ENCODE results near the gene CACNA1C. TPM values are rescaled to one million over a fixed set of nuclear protein-coding genes. Genes with fewer than 3 reads are reported as not detected.

Gene CACNA1C
- total and polyA plus RNA-seq, 8 donors = 0.31 to 55.8 (median 7.2) TPM

DNA sequence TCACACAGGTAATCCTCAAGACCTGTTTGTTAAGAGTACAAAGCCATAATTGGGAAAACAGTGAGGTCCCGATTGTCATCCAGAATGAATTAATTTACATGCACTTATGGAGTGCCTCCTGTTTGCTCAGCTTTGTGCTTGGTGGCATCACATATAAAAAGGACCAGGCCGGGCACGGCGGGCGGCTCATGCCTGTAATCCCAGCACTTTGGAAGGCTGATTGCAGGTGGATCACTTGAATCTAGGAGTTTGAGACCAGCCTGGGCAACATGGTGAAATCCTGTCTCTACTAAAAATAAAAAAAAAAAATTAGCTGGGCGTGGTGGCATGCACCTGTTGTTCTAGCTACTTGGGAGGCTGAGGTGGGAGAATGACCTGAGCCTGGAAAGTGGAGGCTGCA lies 247.4 kb downstream of the CACNA1C start:
- TF ChIP-seq POLR2AphosphoS5 (IDR thresholded peaks at IDR 0.05) = no peak
- TF ChIP-seq POLR2A (IDR thresholded peaks at IDR 0.05) = no peak
- TF ChIP-seq, protein P1, sequence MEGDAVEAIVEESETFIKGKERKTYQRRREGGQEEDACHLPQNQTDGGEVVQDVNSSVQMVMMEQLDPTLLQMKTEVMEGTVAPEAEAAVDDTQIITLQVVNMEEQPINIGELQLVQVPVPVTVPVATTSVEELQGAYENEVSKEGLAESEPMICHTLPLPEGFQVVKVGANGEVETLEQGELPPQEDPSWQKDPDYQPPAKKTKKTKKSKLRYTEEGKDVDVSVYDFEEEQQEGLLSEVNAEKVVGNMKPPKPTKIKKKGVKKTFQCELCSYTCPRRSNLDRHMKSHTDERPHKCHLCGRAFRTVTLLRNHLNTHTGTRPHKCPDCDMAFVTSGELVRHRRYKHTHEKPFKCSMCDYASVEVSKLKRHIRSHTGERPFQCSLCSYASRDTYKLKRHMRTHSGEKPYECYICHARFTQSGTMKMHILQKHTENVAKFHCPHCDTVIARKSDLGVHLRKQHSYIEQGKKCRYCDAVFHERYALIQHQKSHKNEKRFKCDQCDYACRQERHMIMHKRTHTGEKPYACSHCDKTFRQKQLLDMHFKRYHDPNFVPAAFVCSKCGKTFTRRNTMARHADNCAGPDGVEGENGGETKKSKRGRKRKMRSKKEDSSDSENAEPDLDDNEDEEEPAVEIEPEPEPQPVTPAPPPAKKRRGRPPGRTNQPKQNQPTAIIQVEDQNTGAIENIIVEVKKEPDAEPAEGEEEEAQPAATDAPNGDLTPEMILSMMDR (IDR thresholded peaks at IDR 0.05) = no peak
- no peak for TF ChIP-seq EP300 (IDR thresholded peaks at IDR 0.05)
- intact Hi-C loops (cut with DNase I; ENCODE audit: low total_unique reads) = no loop called here
- H3K4me1 ChIP-seq = peaks cover 0 to 38% (median 24%) of the 10 kb centered on the region in 4 donors
- no peak overlapping the region for H3K4me3 ChIP-seq
- no peak for DNase-seq
- WGBS, 5 donors = 86 to 97% (median 95%) methylated on average over 6 of the region's 6 CpGs
- no peaks in the 10 kb centered on the region for H3K36me3 ChIP-seq
- H3K27ac ChIP-seq = peak overlapping the region in 1 of 5 donors; percentile 74
- H3K27me3 ChIP-seq = no peaks in the 10 kb centered on the region
- no peaks in the 10 kb centered on the region for H3K9me3 ChIP-seq

DNA sequence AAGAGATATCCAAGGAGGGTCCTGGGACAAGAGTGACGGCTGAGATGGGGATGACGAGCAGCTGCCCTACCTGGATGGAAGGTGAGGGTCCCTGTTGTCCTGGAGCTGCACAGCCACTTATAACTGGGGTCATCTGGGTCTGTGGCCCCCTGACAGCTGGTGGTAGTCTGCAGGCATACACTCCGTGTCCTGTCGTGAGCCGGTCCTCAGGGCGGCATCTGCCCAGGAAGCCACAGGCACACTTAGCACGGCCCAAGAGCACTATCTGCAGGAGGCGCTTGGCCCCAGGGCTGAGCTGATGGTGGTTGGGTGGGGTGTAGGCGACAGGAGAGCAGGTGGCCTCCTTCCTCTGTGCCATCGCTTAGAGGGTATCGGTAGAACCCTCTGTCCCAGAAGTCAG lies 248.1 kb downstream of the CACNA1C start:
- 85 to 91% (median 87%) methylated on average over 9 to 11 of the region's 11 CpGs for WGBS, 5 donors

DNA sequence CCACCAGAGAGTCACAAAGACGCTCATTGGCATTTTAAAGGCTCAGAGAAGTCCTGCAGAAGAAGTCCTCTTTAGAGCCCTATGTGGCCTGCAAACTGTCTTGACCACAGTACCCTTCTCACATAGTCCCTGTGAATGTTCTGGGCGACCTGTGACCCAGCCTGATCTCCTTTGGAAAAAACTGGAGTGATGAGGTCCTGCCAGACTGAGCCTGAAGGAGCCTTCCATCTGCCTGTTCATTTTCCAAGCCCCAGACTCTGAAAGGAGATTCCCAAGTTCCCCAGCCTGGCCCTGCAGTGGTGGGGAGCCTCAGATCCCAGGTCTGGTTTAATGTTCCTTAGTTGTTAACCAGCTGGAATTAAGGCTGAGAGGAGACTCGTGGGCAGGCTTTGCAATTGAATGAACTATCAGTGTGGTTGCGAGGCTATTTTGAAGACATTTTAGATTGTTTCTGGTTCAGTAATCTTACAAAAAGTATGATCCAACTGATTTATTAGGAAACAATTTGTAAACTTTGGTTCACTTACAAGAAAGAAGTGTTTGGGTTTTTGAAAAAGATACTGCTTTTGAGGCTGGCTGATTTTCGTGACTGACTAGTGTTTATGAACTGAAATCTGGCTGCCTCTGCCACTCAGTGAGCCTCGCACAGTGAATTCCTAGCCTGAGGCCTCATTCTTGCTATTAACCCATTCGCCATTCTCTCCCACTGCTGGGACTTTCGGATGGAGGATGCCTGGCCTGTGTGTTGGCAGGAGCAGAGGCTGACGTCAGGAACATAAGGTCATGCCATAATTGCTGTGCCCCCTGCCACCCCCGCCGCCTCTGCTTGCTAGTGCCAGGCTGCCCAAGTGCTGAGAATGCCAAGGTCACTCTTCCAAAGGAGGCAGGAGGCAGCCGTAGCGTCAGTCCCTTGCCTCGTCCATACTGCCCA lies 249.0 kb downstream of the CACNA1C start:
- no peak for DNase-seq
- no peak overlapping the region for H3K4me3 ChIP-seq
- H3K27me3 ChIP-seq = no peaks in the 10 kb centered on the region
- peaks cover 0 to 32% (median 21%) of the 10 kb centered on the region in 4 donors for H3K4me1 ChIP-seq
- H3K9me3 ChIP-seq = no peaks in the 10 kb centered on the region
- H3K36me3 ChIP-seq = no peaks in the 10 kb centered on the region
- intact Hi-C loops (cut with DNase I; ENCODE audit: low total_unique reads) = no loop called here
- TF ChIP-seq POLR2AphosphoS5 (IDR thresholded peaks at IDR 0.05) (peak in 2 of 3 donors; percentile 6 to 42), EP300 (IDR thresholded peaks at IDR 0.05) (peak; percentile 73)
- TF ChIP-seq, protein P1 (IDR thresholded peaks at IDR 0.05) = no peak
- WGBS, 5 donors = 48 to 72% (median 71%) methylated on average over 14 of the region's 14 CpGs
- H3K27ac ChIP-seq = peak overlapping the region in 4 of 5 donors; percentile 55 to 78 (median 67)

More for the DNA sequence above, 248.1 kb downstream of the CACNA1C start:
- TF ChIP-seq, protein P1 (IDR thresholded peaks at IDR 0.05) = no peak
- TF ChIP-seq EP300 (IDR thresholded peaks at IDR 0.05) (no peak), POLR2AphosphoS5 (IDR thresholded peaks at IDR 0.05) (no peak), POLR2A (IDR thresholded peaks at IDR 0.05) (no peak)
- intact Hi-C loops (cut with DNase I; ENCODE audit: low total_unique reads) = no loop called here
- no peaks in the 10 kb centered on the region for H3K9me3 ChIP-seq
- H3K36me3 ChIP-seq = no peaks in the 10 kb centered on the region
- DNase-seq = no peak
- H3K4me3 ChIP-seq = no peak overlapping the region
- peak overlapping the region in 4 of 5 donors; percentile 20 to 78 (median 67) for H3K27ac ChIP-seq
- H3K27me3 ChIP-seq = no peaks in the 10 kb centered on the region
- peaks cover 0 to 34% (median 22%) of the 10 kb centered on the region in 4 donors for H3K4me1 ChIP-seq

DNA sequence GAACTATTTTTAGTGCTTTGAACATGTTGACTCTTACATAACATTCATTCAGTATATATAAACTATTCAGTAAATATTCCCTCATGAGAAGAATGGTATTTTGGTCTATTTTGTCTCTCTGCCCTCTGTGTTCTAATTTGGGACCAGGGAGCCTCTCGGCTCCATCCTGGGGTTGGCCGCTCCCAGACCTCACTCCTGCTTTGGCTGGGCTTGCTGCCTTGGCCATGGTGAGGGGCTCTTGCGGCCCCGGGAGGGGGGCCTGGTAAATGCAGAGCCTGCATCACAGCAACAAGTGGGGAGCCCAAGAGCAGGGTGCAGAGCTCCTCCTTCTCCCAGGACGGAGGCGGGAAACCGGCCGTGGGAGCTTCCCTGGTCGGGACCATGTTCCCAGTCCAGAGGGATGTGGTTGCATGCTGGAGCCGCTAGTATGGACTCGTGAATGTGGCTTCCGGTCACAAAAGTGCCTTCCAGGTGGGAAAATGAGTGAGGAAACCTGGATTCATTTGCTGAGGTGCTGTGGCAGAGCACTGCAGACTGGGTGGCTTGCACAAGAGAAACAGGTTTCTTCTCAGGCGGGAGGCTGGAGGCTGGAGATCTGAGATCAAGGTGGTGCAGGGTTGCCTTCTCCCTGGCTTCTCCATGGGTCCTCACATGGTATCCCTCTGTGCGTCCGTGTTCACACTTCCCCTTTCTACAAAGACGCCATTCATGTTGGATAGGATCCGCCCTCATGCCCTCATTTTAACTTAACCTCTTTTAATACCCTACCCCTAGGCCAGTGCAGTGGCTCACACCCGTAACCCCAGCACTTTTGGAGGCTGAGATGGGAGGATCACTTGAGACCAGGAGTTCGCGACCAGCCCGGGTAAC lies 250.2 kb downstream of the CACNA1C start:
- Histone ChIP-seq H3K4me1 (peaks cover 0 to 37% (median 23%) of the 10 kb centered on the region in 4 donors), H3K36me3 (no peaks in the 10 kb centered on the region), H3K9me3 (no peaks in the 10 kb centered on the region), H3K27ac (peak overlapping the region in 4 of 5 donors; percentile 55 to 78 (median 67)), H3K27me3 (no peaks in the 10 kb centered on the region), H3K4me3 (no peak overlapping the region)
- no peak for DNase-seq
- 74 to 89% (median 84%) methylated on average over 13 to 21 of the region's 21 CpGs for WGBS, 5 donors
- TF ChIP-seq, protein P1 (IDR thresholded peaks at IDR 0.05) = no peak
- no peak for TF ChIP-seq POLR2A (IDR thresholded peaks at IDR 0.05)
- no peak for TF ChIP-seq EP300 (IDR thresholded peaks at IDR 0.05)
- no peak for TF ChIP-seq POLR2AphosphoS5 (IDR thresholded peaks at IDR 0.05)
- intact Hi-C loops (cut with DNase I; ENCODE audit: low total_unique reads) = no loop called here
